ENCODE results near the gene POLDIP3.
"Not testable (repeated sequence)": the region's sequence is repeated elsewhere in the genome, so short reads cannot be mapped to it uniquely, and the experiment has no call there.

GRCh38 chr22:42536634-42537033, 78.0 kb downstream of the POLDIP3 start:
- TF ChIP-seq CTCF, EP300, POLR2A (IDR thresholded peaks at IDR 0.05): not testable (repeated sequence)
